Measurements from ENCODE around the gene POLA1.

GRCh38 chrX:24703185-24703494 lies 9.4 kb downstream of the POLA1 start:
- TF ChIP-seq CTCF (IDR thresholded peaks at IDR 0.05) (no peak), POLR2A (IDR thresholded peaks at IDR 0.05) (no peak)
